Progenitor cell of endocrine pancreas (in vitro differentiated cells): ENCODE data around the gene RASAL2. TPM values are rescaled to one million over a fixed set of nuclear protein-coding genes. Genes with fewer than 3 reads are reported as not detected.

ENCODE experiments used
- DNase-seq: peaks from one replicate; pipeline ENCODE4 v3.0.0; 2021; ENCODE audit warnings: low spot score; ENCODE audit not compliant: unreplicated experiment
- H3K27ac Mint-ChIP-seq: 2 replicates; pipeline ENCODE4 v1.8.0; 2021; ENCODE audit warnings: mild to moderate bottlenecking, moderate library complexity, mixed read lengths
- H3K27me3 Mint-ChIP-seq: 2 replicates; pipeline ENCODE4 v1.8.0; 2021; ENCODE audit warnings: mixed read lengths
- H3K36me3 Mint-ChIP-seq: 2 replicates; pipeline ENCODE4 v1.8.0; 2022; ENCODE audit warnings: mixed read lengths; ENCODE audit not compliant: insufficient read depth
- H3K4me1 Mint-ChIP-seq: 2 replicates; pipeline ENCODE4 v1.8.0; 2021; ENCODE audit warnings: low read depth, mixed read lengths
- H3K4me3 Mint-ChIP-seq: 2 replicates; pipeline ENCODE4 v1.8.0; 2021; ENCODE audit warnings: low read depth, mild to moderate bottlenecking, moderate library complexity, mixed read lengths
- H3K9me3 Mint-ChIP-seq: 2 replicates; pipeline ENCODE4 v1.8.0; 2021; ENCODE audit warnings: low read depth, mixed read lengths
- total RNA-seq: library from RNA; stranded (reverse); gene quantifications from 2 replicates; pipeline ENCODE4 v1.2.1, GENCODE V29; 2021
- TF ChIP-seq, protein P1 (sequence below): fragments of 200-600 bp; sonication (generic); IDR thresholded peaks from one replicate; pipeline ENCODE4 v1.5.0; 2021; ENCODE audit warnings: antibody characterized with exemption, mild to moderate bottlenecking; ENCODE audit not compliant: unreplicated experiment

The RASAL2 gene
- total RNA-seq, 1 donor from 2014 or later, result 28.5 TPM

DNA sequence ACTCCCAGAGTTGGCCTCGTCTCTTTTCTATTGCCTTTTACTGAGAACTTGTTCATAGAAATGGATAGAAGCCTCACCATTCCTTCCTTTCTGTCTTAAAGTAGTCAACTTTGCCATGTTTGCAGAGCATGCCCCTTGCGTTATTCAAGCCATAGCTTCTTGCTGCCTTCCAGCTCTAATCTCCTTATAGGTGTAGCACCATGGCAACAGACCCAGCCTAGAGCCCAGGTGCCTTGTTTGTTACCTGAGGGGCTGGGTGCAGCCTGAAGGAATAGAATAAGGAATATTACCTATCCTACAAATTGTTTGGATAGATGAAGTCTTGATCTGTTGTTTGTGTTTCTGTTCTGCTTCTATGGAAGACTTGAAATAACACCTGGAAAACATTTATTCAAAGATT lies 343.0 kb downstream of the RASAL2 start:
- H3K27ac Mint-ChIP-seq, result no peak overlapping the region
- peaks cover 7% of the 10 kb centered on the region for H3K36me3 Mint-ChIP-seq

DNA sequence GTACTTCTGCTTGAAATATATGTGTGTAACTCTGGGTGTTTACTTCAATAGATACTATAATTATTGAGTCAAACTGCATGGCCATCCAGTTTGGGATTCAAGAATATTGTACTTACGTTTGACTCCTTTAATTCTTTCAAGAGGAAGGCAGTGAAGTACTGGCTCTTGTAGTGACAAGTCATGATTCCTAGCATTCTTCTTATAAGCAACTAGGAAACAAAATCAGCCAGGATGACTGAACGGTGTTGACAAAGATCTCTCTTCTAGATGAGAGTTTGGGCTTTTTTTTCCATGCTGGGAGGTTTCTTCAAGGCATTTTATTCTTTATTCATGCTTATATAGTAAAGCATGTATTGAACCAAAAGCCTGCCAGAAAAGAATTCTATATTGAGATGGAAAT lies 344.5 kb downstream of the RASAL2 start:
- Mint-ChIP-seq H3K27me3 (no peaks in the 10 kb centered on the region), H3K9me3 (peaks cover 3% of the 10 kb centered on the region), H3K4me3 (no peak overlapping the region), H3K4me1 (peaks cover 7% of the 10 kb centered on the region), H3K36me3 (peaks cover 15% of the 10 kb centered on the region), H3K27ac (peak overlapping the region; percentile 24)
- TF ChIP-seq, protein P1, sequence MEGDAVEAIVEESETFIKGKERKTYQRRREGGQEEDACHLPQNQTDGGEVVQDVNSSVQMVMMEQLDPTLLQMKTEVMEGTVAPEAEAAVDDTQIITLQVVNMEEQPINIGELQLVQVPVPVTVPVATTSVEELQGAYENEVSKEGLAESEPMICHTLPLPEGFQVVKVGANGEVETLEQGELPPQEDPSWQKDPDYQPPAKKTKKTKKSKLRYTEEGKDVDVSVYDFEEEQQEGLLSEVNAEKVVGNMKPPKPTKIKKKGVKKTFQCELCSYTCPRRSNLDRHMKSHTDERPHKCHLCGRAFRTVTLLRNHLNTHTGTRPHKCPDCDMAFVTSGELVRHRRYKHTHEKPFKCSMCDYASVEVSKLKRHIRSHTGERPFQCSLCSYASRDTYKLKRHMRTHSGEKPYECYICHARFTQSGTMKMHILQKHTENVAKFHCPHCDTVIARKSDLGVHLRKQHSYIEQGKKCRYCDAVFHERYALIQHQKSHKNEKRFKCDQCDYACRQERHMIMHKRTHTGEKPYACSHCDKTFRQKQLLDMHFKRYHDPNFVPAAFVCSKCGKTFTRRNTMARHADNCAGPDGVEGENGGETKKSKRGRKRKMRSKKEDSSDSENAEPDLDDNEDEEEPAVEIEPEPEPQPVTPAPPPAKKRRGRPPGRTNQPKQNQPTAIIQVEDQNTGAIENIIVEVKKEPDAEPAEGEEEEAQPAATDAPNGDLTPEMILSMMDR, result no peak
- no peak for DNase-seq

More for the DNA sequence above, 343.0 kb downstream of the RASAL2 start:
- H3K4me3 Mint-ChIP-seq, result no peak overlapping the region
- H3K27me3 Mint-ChIP-seq, result no peaks in the 10 kb centered on the region
- TF ChIP-seq, protein P1, result no peak
- peaks cover 7% of the 10 kb centered on the region for H3K4me1 Mint-ChIP-seq
- H3K9me3 Mint-ChIP-seq, result peaks cover 3% of the 10 kb centered on the region
- no peak for DNase-seq

DNA sequence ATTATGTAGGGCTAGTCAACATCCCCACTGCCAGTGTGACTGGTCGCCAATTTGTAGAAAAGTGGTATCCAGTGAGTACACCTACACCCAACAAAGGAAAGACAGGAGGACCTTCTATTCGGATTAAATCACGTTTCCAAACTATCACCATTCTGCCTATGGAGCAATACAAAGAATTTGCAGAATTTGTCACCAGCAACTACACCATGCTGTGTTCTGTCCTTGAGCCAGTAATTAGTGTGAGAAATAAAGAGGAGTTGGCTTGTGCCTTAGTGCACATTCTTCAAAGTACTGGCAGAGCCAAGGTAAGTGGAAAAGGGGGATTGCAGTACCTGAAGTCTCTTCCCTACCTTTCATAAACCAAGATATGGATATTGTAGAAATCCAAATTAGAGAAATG lies 349.0 kb downstream of the RASAL2 start:
- Mint-ChIP-seq H3K4me1 (peaks cover 6% of the 10 kb centered on the region), H3K9me3 (peaks cover 3% of the 10 kb centered on the region), H3K4me3 (no peak overlapping the region), H3K27me3 (no peaks in the 10 kb centered on the region), H3K27ac (no peak overlapping the region), H3K36me3 (peaks cover 22% of the 10 kb centered on the region)
- no peak for DNase-seq
- TF ChIP-seq, protein P1, result no peak

DNA sequence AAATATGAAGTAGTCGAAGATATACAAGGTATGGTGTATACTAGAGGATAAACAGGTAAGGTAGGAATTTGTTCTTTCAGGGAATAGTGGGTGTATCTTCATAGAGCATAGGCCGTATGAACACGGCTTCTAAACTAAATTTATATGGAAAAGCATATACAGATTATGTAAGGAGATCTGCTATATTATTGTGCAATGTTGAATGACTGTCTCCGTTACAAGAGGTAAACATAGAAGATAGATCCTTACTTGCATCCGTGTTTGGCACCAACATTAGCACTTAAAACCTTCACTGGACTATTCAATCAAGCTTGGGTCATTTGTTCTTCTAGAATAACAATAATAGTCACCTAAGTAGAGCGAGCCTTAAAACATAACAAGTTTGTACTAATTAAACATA lies 357.0 kb downstream of the RASAL2 start:
- H3K4me3 Mint-ChIP-seq, result no peak overlapping the region
- H3K27ac Mint-ChIP-seq, result no peak overlapping the region
- DNase-seq, result no peak
- H3K9me3 Mint-ChIP-seq, result no peaks in the 10 kb centered on the region
- TF ChIP-seq, protein P1, result no peak
- no peaks in the 10 kb centered on the region for H3K27me3 Mint-ChIP-seq
- H3K36me3 Mint-ChIP-seq, result peaks cover 4% of the 10 kb centered on the region
- peaks cover 21% of the 10 kb centered on the region for H3K4me1 Mint-ChIP-seq

DNA sequence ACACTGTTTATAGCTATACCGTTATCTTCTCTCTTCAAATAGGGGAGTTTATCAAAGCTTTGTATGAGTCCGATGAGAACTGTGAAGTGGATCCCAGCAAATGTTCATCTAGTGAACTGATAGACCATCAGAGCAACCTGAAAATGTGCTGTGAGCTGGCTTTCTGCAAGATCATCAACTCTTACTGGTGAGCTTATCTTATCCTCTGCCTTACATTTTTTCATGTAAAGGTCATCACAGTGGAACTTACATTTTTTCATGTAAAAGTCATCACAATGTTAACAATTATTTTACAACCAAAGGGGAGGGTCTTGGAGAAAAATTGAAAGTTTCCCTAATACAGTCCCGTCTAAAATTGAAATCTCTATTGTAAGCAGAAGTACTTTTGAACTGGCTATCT lies 357.6 kb downstream of the RASAL2 start:
- DNase-seq, result no peak
- peaks cover 21% of the 10 kb centered on the region for H3K4me1 Mint-ChIP-seq
- TF ChIP-seq, protein P1, result no peak
- H3K9me3 Mint-ChIP-seq, result no peaks in the 10 kb centered on the region
- no peaks in the 10 kb centered on the region for H3K27me3 Mint-ChIP-seq
- H3K27ac Mint-ChIP-seq, result no peak overlapping the region
- no peak overlapping the region for H3K4me3 Mint-ChIP-seq
- peaks cover 8% of the 10 kb centered on the region for H3K36me3 Mint-ChIP-seq
